HFFc6 (cell line): Measurements from ENCODE around the gene GABRB3. TPM values are rescaled to one million over a fixed set of nuclear protein-coding genes. Genes with fewer than 3 reads are reported as not detected.

Experiments
- DNase-seq: peaks from one replicate; pipeline ENCODE4 v3.0.0-alpha.2; 2018
- H3K27ac Mint-ChIP-seq: 2 replicates; pipeline ENCODE4 v1.8.0; 2020; ENCODE audit warnings: mild to moderate bottlenecking, mixed read lengths
- H3K27me3 Mint-ChIP-seq: 2 replicates; pipeline ENCODE4 v1.8.0; 2021; ENCODE audit warnings: mild to moderate bottlenecking, moderate library complexity, mixed read lengths; ENCODE audit not compliant: insufficient read depth
- H3K36me3 Mint-ChIP-seq: 2 replicates; pipeline ENCODE4 v1.8.0; 2021; ENCODE audit warnings: low read depth, mixed read lengths
- H3K4me1 Mint-ChIP-seq: 2 replicates; pipeline ENCODE4 v1.8.0; 2020; ENCODE audit warnings: low read depth, mixed read lengths
- H3K4me3 Mint-ChIP-seq: 2 replicates; pipeline ENCODE4 v1.8.0; 2020; ENCODE audit warnings: mild to moderate bottlenecking, moderate library complexity, mixed read lengths
- H3K9me3 Mint-ChIP-seq: 2 replicates; pipeline ENCODE4 v1.8.0; 2020; ENCODE audit warnings: mild to moderate bottlenecking, mixed read lengths
- CTCF ChIP-seq: fragments of 200-600 bp; sonication (generic); IDR thresholded peaks from 2 replicates; pipeline ENCODE4 v1.5.0; 2021; ENCODE audit warnings: antibody characterized with exemption, mild to moderate bottlenecking
- total RNA-seq, 6 experiments: library from RNA; stranded (reverse); fragmentation: NEBNext Ultra II Directional; extraction: Animal tissue kit (Norgen Biotek cat#: 25700); gene quantifications; 2 replicates in 1 of 6; 3 replicates in 5 of 6; pipeline ENCODE4 v1.2.3, GENCODE V29; 2021

GABRB3 gene
- total RNA-seq, 6 experiments from 2014 or later, result 0.46 to 5.2 (median 0.92) TPM

- no peak overlapping the region for H3K4me3 Mint-ChIP-seq
- H3K36me3 Mint-ChIP-seq, result no peaks in the 10 kb centered on the region
- H3K9me3 Mint-ChIP-seq, result peaks cover 44% of the 10 kb centered on the region
- no peak for TF ChIP-seq CTCF
- DNase-seq, result no peak
- H3K4me1 Mint-ChIP-seq, result no peaks in the 10 kb centered on the region; the same call in 1 of the 2 replicates
- no peak overlapping the region for H3K27ac Mint-ChIP-seq
- peaks cover 1% of the 10 kb centered on the region for H3K27me3 Mint-ChIP-seq
Measured at GRCh38 chr15:26640601-26641000, 132.3 kb downstream of the GABRB3 start.

GRCh38 chr15:26639966-26640365 is 132.9 kb downstream of the GABRB3 start:
- Mint-ChIP-seq H3K4me1 (no peaks in the 10 kb centered on the region; the same call in 1 of the 2 replicates), H3K9me3 (peaks cover 46% of the 10 kb centered on the region), H3K4me3 (no peak overlapping the region), H3K27me3 (peaks cover 1% of the 10 kb centered on the region), H3K36me3 (no peaks in the 10 kb centered on the region), H3K27ac (no peak overlapping the region)
- TF ChIP-seq CTCF, result no peak
- DNase-seq, result no peak

- no peaks in the 10 kb centered on the region for H3K36me3 Mint-ChIP-seq
- no peaks in the 10 kb centered on the region; the same call in 1 of the 2 replicates for H3K4me1 Mint-ChIP-seq
- peaks cover 26% of the 10 kb centered on the region for H3K9me3 Mint-ChIP-seq
- H3K27ac Mint-ChIP-seq, result no peak overlapping the region
- H3K27me3 Mint-ChIP-seq, result peaks cover 2% of the 10 kb centered on the region
- TF ChIP-seq CTCF, result no peak
- no peak for DNase-seq
- no peak overlapping the region for H3K4me3 Mint-ChIP-seq
Measured at GRCh38 chr15:26635614-26636013, 137.3 kb downstream of the GABRB3 start.

GRCh38 chr15:26635105-26635504 is 137.8 kb downstream of the GABRB3 start:
- DNase-seq, result no peak
- Mint-ChIP-seq H3K4me3 (no peak overlapping the region), H3K36me3 (no peaks in the 10 kb centered on the region), H3K27ac (no peak overlapping the region), H3K27me3 (peaks cover 2% of the 10 kb centered on the region), H3K9me3 (peaks cover 26% of the 10 kb centered on the region), H3K4me1 (no peaks in the 10 kb centered on the region; the same call in 1 of the 2 replicates)
- TF ChIP-seq CTCF, result no peak

- H3K27me3 Mint-ChIP-seq, result peaks cover 2% of the 10 kb centered on the region
- H3K9me3 Mint-ChIP-seq, result peaks cover 26% of the 10 kb centered on the region
- no peaks in the 10 kb centered on the region; the same call in 1 of the 2 replicates for H3K4me1 Mint-ChIP-seq
- no peak for TF ChIP-seq CTCF
- H3K36me3 Mint-ChIP-seq, result no peaks in the 10 kb centered on the region
- H3K27ac Mint-ChIP-seq, result no peak overlapping the region
- DNase-seq, result no peak
- H3K4me3 Mint-ChIP-seq, result no peak overlapping the region
Measured at GRCh38 chr15:26634319-26634718, 138.5 kb downstream of the GABRB3 start.

GRCh38 chr15:26632500-26632899 is 140.4 kb downstream of the GABRB3 start:
- Mint-ChIP-seq H3K4me1 (no peaks in the 10 kb centered on the region; the same call in 1 of the 2 replicates), H3K9me3 (peaks cover 19% of the 10 kb centered on the region), H3K27me3 (peaks cover 4% of the 10 kb centered on the region; the same call in 1 of the 2 replicates), H3K27ac (no peak overlapping the region), H3K36me3 (0 out of 2 replicates have a peak, but pooled peaks cover 3% of the 10 kb centered on the region), H3K4me3 (no peak overlapping the region)
- DNase-seq, result no peak
- no peak for TF ChIP-seq CTCF
